Measurements from ENCODE around the gene CELSR1. TPM values are rescaled to one million over a fixed set of nuclear protein-coding genes. Genes with fewer than 3 reads are reported as not detected.

CELSR1 gene
- total RNA-seq, 1 experiment from 2014 or later = 22.6 TPM

DNA sequence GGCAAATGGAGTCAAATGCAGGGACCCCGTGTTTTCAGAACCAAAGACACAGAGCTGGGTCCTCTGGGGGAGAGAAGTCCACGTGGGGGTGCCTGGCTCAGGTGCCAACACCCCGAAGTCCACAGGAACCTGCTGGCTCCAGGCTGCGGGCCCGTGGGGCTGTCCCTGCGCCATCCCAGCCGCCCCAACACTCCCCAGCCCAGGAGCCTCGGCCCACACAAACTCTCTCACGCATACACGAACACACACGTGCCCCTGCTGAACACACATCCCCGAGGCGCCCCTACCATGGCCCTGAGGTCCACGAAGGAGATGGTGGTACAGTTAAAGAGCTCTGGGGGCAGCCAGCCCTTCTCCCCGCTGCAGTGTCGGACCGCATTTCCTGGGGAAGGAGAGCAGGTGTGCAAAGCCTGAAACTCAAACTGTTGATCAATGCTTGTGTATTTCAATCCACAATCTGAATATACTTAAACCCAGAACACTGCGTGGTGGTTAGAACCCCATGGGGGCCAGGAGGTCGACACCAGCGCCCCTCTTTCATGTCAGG is 147.2 kb downstream of the CELSR1 start:
- H2BK12ac ChIP-seq (ENCODE audit: insufficient read length, low read depth, low read length) = no peak overlapping the region
- H2AFZ ChIP-seq (ENCODE audit: low read length) = no peak overlapping the region
- H3K4me1 ChIP-seq (ENCODE audit: insufficient read depth, low read length) = no peaks in the 10 kb centered on the region
- no peaks in the 10 kb centered on the region for H3K79me2 ChIP-seq (ENCODE audit: insufficient read depth, low read length)
- H3K23ac ChIP-seq (ENCODE audit: insufficient read length, low read depth, low read length) = no peak overlapping the region
- no peak for DNase-seq
- H3K9me3 Mint-ChIP-seq = no peaks in the 10 kb centered on the region
- H2BK20ac ChIP-seq (ENCODE audit: low read depth, low read length, poor library complexity, severe bottlenecking) = no peak overlapping the region
- H3K27me3 ChIP-seq (ENCODE audit: insufficient read depth, low read length) = no peaks in the 10 kb centered on the region
- no peak overlapping the region for H4K91ac ChIP-seq (ENCODE audit: insufficient read length, low read depth, low read length)
- no peak overlapping the region for H3K27ac ChIP-seq (ENCODE audit: insufficient read length, low read depth, low read length)
- TF ChIP-seq, protein P1, sequence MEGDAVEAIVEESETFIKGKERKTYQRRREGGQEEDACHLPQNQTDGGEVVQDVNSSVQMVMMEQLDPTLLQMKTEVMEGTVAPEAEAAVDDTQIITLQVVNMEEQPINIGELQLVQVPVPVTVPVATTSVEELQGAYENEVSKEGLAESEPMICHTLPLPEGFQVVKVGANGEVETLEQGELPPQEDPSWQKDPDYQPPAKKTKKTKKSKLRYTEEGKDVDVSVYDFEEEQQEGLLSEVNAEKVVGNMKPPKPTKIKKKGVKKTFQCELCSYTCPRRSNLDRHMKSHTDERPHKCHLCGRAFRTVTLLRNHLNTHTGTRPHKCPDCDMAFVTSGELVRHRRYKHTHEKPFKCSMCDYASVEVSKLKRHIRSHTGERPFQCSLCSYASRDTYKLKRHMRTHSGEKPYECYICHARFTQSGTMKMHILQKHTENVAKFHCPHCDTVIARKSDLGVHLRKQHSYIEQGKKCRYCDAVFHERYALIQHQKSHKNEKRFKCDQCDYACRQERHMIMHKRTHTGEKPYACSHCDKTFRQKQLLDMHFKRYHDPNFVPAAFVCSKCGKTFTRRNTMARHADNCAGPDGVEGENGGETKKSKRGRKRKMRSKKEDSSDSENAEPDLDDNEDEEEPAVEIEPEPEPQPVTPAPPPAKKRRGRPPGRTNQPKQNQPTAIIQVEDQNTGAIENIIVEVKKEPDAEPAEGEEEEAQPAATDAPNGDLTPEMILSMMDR (conservative IDR thresholded peaks at IDR 0.05) = no peak
- H3K4ac ChIP-seq (ENCODE audit: low read depth, low read length) = no peak overlapping the region
- no peak overlapping the region for H3K4me2 ChIP-seq (ENCODE audit: insufficient read depth, insufficient read length, low read length)
- peak overlapping the region in 2 of 3 experiments; percentile 31 to 77; a peak in 1 of 7 replicates for H3K27ac Mint-ChIP-seq
- H3K4me1 Mint-ChIP-seq = peaks cover 2 to 6% of the 10 kb centered on the region in 2 experiments; a peak in 3 of 4 replicates
- H3T11ph ChIP-seq (ENCODE audit: low read length) = no peak overlapping the region
- H3K9ac ChIP-seq (ENCODE audit: extremely low read depth, insufficient read length, low read length) = no peak overlapping the region
- H3K79me1 ChIP-seq (ENCODE audit: insufficient read depth, low read depth, low read length, poor library complexity, severe bottlenecking) = no peaks in the 10 kb centered on the region
- no peak overlapping the region for H2BK15ac ChIP-seq (ENCODE audit: low read depth, low read length)
- H3K9me3 ChIP-seq (ENCODE audit: control insufficient read depth, low read depth, low read length) = no peaks in the 10 kb centered on the region
- H3K18ac ChIP-seq (ENCODE audit: insufficient read length, low read depth, low read length) = no peak overlapping the region
- no peak overlapping the region for H2BK120ac ChIP-seq (ENCODE audit: low read depth, low read length, poor library complexity, severe bottlenecking)
- no peak overlapping the region for H2AK5ac ChIP-seq (ENCODE audit: insufficient read length, low read length)
- H3K23me2 ChIP-seq (ENCODE audit: insufficient read length, low read depth, low read length, poor library complexity, severe bottlenecking) = no peaks in the 10 kb centered on the region
- WGBS (ENCODE audit: extremely low coverage, insufficient read length, low lambda C conversion rate) = no CpG with 5 or more reads among the region's 20 CpGs
- H3K27me3 Mint-ChIP-seq (ENCODE audit: low read depth) = no peaks in the 10 kb centered on the region
- no peak overlapping the region for H3K14ac ChIP-seq (ENCODE audit: insufficient read depth, low read length)
- H3K4me3 Mint-ChIP-seq = no peak overlapping the region
- H3K36me3 Mint-ChIP-seq (ENCODE audit: insufficient read depth in 1 of 3, low read depth in 3 of 3) = peaks cover 0 to 16% (median 12%) of the 10 kb centered on the region in 3 experiments; a peak in 3 of 7 replicates
- H4K5ac ChIP-seq (ENCODE audit: insufficient read length, low read depth, low read length) = no peak overlapping the region
- no peak overlapping the region for H2BK5ac ChIP-seq (ENCODE audit: insufficient read length, low read length)
- H4K20me1 ChIP-seq (ENCODE audit: control insufficient read depth, insufficient read depth, insufficient read length) = no peaks in the 10 kb centered on the region
- H4K8ac ChIP-seq (replicated peaks; ENCODE audit: insufficient read length, low read depth, low read length) = no peak overlapping the region
- no peak overlapping the region for H3K56ac ChIP-seq (ENCODE audit: insufficient read length, low read depth, low read length)

All from H9 (cell line).